Measurements from ENCODE around the gene CARMIL1.
"Not testable (repeated sequence)": the region's sequence is repeated elsewhere in the genome, so short reads cannot be mapped to it uniquely, and the experiment has no call there.

Gene CARMIL1

DNA sequence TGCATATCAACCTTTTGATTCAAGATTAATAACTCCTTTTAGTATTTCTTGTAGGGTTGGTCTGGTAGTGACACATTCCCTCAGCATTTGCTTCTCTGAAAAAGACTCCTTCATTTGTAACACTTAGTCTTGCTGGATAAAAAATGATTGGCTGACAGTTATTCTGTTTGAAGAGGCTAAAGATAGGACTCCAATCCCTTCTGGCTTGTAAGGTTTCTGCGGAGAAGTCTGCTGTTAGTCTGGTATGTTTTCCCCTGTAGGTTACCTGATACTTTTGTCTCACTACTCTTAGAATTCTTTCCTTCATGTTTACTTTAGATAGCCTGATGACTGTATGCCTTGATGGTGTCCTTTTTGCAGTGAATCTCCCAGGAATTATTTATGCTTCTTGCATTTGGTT is 96.0 kb downstream of the CARMIL1 start:
- no peak for DNase-seq

DNA sequence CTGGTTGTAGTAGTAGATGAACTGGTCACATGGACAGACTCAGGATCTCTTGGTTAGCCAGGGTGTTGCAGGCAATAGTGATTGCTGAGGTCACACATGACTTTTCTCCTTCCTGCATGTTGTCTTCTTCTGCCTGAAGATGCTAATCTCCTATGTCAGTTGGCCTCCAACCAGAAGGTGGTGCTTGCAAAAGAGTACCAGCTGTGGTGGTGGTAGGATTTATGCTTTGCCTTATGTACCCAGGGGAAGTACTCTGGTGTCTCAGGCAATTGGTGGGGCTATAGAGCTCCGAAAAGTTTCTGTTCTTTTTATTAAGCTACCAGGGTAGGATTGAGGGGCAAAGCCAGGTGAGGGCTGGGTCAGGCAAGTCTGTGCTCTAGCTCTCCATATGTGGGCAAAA is 98.5 kb downstream of the CARMIL1 start:
- DNase-seq = no peak

DNA sequence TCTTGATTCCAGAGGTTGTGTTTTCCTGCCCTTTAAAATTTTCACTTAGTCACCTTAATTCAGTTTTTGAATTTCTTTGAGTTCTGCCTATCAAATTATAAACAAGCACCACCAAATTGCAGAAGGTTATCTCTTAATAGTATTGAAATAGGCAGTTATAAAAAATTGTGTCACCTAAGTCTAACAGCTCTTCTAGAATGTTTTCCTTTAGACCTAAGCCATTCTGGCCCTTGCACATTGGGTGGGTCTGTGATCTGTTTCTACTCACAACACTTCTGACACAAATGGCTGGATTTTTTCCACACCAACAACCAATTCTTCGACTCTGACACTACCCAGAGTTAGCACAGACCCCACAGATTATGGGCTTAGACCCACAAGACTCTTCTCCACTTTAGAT is 101.9 kb downstream of the CARMIL1 start:
- no peak for DNase-seq

DNA sequence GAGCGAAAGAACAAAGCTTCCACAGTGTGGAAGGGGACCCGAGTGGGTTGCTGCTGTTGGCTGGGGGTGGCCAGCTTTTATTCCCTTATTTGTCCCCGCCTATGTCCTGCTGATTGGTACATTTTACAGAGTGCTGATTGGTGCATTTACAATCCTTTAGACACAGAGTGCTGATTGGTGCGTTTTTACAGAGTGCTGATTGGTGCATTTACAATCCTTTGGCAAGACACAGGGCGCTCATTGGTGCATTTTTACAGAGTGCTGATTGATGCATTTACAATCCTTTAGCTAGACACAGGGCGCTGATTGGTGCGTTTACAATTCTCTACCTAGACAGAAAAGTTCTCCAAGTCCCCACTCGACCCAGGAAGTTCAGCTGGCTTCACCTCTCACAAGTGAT is 103.3 kb downstream of the CARMIL1 start:
- not testable (repeated sequence) for DNase-seq

DNA sequence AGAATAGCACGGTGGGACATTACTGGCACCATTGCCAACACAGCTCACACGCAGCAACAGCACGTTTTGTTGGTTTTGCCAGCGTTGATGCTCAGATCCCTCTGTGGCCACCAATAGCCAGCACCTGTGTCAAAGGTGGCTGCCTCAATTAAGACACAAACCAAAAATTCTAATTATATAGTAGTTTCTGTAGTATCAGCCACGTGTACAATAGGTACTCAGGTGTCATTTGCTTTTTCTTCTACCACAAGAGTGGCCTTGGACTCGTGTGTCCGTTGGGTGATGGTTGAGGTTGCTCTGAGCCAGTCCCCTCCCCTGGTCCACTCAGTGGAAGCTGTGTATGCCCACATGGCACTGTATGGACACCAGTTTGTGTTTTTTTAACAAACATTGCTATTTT is 105.1 kb downstream of the CARMIL1 start:
- no peak for DNase-seq

DNA sequence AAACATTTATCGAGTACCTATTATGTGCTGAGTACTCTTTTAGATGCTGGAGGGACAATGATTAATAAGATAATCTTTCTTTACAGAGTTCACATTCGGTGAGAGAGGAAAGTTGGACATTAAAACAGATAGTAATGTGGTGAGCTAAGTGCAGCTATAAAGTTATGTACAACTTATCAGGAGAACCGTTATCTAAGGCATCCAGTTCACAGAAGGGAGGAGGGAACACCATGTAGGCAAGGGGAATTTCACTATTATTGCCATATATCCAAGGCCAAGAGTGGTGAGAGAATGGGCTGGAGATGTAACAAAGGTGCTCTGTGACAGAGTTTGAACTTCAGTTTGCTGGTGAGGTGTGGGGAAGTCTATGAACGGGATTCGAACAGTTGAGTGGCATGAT is 105.8 kb downstream of the CARMIL1 start:
- DNase-seq = no peak

DNA sequence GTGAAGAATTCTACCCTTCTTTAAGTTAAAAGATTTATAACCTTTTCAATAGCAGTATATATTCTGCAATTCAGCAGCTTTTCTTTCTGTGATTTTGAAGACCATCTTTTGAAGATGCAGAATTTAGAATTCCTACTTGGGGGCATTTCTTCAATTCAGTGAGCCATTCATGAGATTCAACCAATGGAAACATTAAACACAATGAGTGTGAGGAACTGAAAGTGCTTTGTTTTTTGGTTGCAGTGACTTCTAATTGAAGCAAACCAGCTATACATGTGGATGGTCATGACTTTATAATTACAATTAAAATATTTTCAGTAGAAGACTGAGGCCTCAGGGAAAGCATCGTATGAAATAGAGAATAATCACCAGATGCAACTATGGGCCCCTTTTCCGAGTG is 108.3 kb downstream of the CARMIL1 start:
- DNase-seq = no peak

DNA sequence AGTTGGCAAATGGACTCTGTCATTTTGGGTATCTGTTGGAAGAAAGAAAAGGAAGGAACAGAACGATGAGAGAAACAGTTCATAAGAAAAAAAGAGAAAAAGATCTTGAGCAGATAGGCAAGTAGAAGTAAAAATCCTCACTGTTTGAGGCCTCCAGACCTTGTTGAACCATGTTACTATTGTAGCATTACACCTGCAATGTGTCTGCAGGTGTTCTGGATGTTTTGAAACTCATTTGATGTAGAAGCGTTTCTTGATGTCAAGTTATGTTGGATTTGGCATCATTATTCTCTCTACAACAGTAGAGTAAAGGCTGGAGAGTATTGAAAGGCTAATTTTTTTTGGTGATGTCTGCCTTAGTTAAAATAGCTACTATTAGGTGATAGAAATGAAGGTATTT is 108.7 kb downstream of the CARMIL1 start:
- no peak for DNase-seq

DNA sequence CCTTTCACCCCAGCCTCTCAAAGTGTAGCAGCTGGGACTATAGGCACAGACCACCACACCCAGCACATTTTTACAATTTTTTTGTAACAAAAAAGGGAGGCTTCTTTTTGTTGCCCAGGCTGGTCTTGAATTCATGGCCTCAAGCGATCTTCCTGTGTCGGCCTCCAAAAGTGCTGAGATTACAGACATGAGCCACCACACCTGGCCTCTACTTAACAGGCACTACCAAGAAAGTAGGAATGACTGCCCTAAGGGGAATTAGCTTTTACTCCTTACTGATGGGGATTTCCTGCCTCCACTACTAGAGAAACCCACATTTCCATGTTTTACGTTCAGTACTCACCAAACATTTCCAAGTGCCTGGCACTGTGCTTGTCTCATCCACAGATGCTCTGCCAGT is 109.6 kb downstream of the CARMIL1 start:
- no peak for DNase-seq

DNA sequence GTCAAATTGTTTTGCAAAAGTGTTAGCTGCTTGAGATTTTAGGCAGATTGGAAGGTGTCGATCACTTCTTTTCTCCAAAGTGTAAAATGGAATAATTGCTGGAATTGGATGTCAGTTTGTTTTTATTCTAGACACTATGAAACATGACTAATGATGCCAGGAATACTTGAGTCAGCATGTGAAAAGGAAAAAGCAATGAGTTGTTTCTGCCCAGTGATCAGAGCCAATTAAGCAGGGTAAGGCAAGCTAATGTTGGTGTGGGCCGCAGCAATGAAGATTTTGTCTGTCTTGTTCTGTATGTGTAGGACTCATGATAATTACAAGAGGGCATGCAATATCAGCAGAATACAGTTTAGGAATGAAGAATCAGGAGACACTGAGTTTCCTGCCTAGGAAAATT is 110.3 kb downstream of the CARMIL1 start:
- DNase-seq = no peak

DNA sequence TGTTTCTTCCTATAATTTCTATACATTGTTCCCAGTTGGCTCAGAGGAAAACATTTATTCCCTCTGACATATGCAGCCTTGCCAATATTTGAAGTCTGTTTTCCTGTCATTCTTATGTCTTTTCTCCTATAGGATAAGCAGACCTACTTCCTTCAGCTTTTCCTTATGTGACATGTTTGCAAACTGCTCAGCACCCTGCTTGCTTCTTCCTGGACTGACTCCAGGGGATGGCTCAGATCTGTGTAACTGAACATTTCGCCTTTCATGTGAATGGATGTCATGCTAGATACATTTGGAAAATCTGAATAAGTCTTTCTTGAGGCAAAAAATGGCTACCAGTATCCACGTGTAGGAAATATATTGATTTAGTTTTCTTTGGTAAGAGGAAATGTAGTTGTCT is 113.2 kb downstream of the CARMIL1 start:
- DNase-seq = no peak

DNA sequence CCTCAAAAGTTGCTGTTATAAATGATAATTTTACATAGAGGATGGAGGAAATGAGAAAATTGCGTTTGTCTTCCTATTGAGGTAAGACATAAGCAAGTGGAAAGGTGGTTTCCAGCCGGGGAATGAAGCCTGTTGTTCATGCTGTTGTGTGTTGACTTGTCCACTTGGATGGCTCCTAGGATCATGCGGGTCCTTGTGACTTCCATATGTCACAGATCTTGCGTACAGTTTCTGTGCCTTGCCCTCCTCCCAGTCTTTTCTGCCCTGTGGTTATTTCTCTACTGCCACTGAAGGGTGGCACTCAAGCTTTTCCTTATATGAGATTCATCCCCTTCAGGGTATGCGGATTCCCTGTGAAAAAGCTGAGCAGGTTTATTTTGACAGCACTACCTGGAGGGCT is 116.6 kb downstream of the CARMIL1 start:
- no peak for DNase-seq

DNA sequence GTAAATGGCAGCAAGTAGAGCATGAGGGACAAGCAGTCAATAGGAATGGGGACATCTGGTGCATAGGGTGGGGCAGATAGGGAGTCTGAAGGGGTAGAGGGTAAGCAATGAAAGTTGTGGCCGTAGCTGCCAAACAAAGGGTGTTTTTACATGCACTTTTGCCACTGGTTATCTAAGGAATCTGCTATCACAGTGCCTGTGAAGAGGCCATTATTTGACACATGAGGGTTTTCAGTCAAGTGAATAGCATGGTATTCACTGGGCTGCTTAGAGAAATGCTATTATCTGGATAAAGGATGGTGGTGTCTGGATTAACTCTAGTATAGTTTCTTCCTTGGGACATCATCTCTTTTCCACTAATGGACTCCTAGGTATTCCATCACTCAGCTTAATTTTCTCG is 118.2 kb downstream of the CARMIL1 start:
- no peak for DNase-seq

DNA sequence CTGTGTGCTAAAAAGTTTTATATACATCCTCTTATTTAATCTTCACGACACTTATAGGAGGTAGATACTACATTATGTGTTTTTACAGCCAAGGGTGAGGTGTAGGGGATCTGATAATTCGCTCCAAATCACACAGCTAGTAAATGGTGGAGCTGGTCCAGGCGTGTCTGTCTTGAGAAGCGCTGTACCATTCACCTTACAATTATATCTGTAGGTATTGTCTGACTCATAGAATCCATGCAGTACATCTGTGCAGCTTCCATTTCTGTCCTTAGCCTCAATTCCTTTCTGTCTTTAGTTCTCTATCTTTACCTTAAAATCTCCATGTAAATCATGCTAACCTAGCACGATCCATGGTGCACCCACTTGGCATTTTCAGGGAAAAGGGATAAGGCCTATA is 120.7 kb downstream of the CARMIL1 start:
- DNase-seq = no peak

DNA sequence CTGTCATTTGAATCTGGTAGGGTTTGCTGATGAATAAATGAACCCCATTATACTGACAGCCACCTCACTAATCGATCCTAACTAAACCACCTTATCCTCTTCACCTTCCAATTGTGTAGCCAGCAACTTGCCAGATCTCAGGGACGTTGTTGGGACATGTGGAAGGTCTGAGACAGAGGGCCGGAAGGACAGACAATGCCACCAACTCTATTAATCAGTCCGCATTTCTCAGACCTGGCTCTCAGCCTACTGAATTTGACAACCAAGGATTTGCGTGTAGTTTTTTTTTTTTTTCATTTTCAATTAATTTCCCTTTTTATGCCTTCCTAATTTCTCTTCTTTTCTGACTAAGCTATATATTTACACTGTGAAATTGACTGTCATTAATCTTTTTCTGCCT is 122.5 kb downstream of the CARMIL1 start:
- no peak for DNase-seq

DNA sequence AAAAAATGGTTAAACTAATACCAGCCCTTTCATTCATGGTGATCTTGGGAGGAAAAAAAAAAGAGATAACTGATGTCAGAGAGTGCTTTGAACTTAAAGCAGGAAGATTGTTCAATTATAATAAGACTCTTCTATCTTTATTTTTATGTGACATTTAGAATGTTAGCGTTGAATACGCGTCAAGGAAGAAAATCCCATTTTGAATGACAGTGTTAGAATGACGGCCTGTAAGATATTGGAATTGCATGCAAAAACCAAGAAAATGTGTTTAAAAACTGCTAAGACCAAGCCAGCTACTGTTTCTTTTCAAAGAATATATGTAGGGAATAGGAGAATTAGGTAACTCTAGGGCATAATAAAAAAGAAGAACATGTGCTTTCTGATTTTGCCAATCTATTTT is 123.0 kb downstream of the CARMIL1 start:
- no peak for DNase-seq

DNA sequence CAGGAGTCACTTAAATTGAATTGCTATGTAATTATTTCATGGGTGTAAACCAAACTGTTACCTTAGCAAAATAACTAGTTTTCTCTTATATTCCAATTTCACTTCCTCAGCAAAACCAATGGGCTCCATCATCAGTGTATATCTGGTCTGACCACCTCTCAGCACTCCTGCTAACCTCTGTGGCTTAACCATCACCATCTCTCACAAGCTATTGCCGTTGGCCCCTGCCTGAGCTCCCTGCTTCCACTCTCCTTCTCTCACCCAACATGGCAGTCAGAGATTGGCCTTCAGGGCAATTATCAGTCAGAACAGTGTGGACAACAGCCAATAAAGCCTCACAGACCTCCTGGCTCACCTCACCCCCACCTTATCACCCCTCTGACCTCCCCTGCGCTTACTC is 124.0 kb downstream of the CARMIL1 start:
- no peak for DNase-seq

DNA sequence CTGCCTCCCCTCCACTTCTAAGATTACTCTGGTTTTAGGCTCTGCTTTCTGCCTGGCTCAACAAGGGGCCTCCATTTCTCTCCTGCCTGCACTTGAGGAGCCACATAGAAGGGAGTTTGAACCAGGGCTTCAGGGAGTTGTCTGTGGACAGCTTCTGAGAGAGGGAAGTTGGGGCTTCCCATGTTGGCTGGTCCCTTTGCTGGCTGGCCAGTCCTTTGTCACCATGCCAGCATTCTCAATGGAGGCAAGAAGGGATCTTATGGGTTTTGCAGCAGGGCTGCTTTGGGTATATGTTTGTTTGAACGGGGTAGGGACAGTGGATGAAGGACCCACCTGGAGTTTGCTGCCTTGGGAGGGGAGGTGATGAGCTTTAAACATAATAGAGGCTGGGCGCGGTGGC is 124.9 kb downstream of the CARMIL1 start:
- no peak for DNase-seq

DNA sequence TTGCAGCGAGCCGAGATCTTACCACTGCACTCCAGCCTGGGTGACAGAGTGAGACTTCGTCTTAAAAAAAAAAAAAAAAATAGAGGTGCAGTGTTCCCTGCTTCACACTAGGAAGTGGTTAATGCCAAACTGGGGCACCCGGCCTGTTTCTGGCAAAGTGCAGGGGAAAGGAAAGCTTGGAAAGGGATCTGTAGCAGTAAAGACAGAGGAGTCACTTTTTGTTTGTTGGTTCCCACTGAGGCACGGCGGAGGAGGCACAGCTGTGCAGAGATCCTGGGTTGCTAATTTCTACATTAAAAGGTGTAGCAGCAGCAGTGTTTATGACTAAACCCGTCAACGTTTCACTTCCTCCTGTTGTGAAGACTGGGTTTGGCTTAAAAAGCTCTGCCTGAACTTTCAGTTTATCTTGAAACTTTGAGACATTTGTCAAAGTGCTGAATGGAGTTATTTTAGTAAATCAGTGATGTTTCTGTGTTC is 125.6 kb downstream of the CARMIL1 start:
- peak; percentile 57 for DNase-seq

DNA sequence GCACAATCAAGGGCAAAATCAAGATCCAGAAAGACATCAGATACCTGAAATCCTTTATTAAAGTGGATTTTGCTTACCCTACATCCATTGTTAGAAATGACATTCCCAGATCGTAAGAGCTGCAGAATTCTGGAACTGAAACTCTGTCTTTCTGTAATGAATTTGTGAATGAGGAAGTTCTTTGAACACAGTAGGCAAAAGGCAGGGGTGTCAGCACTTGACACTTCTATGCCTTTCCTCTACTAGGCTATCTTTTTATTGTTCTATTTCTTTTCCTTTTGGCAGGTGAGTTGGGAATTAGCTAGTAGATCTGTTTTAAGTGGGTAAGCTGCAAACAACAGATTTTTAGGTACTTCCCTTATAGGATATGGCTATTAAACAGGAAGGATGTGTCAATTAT is 126.3 kb downstream of the CARMIL1 start:
- no peak for DNase-seq

DNA sequence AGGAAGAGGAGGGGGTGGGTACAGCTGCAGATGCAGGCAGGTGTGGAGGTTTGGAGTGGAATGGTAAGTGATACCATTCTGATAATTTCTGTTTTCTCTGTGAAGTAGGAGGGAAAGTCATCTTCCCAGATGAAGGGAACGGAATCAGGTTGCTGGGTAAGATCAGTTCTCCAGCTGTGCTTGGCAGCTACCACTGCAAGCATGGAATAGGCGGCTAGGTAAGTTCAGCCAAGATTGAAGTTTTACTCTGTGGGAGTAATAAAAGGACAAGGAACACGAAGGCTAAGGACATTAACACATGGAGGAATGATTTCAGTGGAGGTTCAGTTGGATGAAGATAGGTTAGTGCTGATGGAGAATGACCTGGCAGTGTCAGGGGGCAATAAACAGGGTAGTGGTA is 128.3 kb downstream of the CARMIL1 start:
- no peak for DNase-seq

DNA sequence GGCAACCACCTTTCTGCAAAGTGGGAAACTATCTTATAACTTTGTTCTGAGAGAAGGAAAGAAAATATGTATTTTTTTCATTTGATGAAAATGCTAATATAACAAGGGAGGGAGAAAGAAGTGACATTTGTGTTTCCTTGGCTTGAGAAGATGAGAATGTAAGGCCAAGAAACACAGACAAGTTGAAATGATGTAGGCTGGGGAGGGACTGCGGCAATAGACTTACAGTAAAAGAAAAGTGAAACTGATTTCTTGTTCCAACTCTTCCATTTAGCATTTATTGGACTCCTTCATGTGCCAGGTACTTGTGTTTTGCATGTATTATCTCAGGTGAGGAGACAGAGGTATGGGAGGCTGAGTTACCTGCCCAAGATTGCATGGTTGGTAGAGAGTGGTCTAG is 130.9 kb downstream of the CARMIL1 start:
- DNase-seq = no peak

DNA sequence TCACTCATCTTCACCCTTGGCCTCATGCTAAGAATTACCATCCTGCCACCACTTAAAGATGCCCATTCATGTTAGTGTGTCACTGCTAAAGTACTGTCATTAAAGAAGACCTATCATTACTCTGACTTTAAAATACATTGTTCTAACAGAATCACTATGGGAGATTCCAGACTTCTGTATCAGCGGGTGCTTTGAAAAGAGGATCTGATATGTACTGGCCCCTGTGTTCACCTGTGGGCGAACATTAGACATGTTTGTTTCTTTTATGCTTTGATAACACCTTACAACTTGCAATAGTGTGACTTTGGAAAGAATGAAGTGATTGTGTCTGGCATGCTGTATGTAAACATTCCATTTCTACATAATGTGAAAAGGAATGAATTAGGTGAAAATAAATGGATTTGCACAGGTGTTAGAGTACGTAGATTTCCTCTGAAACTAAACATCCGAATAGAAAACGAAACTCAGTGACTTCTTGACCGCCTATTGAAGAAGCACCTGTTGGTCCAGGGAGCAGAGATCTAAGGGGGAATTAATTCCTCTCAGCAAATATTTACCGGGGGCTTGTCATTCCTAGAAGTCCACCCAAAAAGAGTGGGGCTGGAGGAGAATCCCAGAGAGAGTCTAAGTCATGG is 132.3 kb downstream of the CARMIL1 start:
- no peak for DNase-seq

DNA sequence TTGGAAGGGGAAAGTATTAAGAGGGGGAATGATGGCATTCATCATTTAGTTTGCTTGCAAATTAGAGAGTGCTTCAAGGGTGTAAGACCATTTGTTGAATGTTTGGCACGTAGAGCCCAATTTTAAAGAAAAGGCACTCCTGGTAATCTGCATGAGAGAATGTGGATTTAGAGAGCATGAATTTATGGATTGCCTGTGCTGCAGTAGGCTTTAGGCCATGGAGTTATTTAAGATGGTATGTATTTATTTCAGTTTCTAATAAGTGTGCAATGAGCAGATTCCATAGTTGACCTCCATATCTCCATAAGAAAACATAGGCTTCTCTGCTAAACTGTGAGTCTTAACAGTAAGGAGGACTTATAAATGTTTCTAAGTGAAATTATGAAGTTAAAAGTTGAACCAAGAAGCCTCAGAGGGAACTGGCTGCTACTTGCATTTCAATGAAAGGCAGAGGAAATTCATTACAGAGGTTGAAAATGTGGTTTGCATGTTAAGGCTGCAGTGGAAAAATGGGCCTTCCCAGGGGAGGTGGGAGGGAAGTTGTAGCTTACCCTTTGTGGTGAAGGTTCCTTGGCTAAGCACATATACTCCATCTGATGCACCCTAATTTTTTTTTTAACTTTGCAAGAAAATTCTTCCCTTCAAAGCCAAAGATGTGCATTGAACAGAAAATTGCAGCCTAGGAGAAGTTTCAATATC is 134.2 kb downstream of the CARMIL1 start:
- no peak for DNase-seq

DNA sequence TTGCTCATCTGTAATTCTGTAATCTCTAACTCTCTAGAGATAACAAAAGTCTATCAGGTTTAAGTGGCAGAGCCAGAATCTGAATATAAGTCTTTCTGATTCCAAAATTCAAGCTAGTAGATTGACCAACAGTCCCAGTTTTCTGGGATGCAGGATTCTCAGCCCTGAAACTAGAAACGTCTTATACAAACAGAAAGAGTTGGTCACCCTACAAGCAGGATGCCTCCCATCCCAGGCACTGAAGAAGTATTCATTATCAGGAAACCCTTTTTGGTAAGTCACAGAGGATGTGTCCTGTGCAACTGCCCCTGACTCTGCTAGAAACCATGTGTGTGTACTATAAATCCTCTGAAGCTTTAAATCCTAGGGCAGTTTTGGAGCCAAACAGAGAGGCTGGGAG is 135.0 kb downstream of the CARMIL1 start:
- no peak for DNase-seq

Measured in activated CD4-positive, alpha-beta T cell treated with anti-CD3 and anti-CD28 coated beads for 48 hours (primary cell).